H7 (cell line): ENCODE results near the gene TTC21A. TPM values are rescaled to one million over a fixed set of nuclear protein-coding genes. Genes with fewer than 3 reads are reported as not detected.

Source experiments
- DNase-seq: peaks from one replicate; pipeline ENCODE4 v3.0.0; 2012
- H3K27me3 ChIP-seq: 2 replicates; pipeline ENCODE4 v1.6.0; 2011; ENCODE audit warnings: mild to moderate bottlenecking, low read length; ENCODE audit not compliant: control insufficient read depth, insufficient read depth
- H3K36me3 ChIP-seq: replicated peaks from 2 replicates; pipeline ENCODE4 v1.5.1; 2011; ENCODE audit warnings: low read length; ENCODE audit not compliant: control insufficient read depth, insufficient read depth
- H3K4me3 ChIP-seq: 2 replicates; pipeline ENCODE4 v1.5.1; 2011; ENCODE audit warnings: low read depth, mild to moderate bottlenecking, control low read depth, low read length, moderate library complexity; ENCODE audit not compliant: insufficient read depth
- total RNA-seq: library from RNA; depleted of rRNA; stranded (reverse); fragments of >200 nt; shearing (Covaris generic); gene quantifications from 2 replicates; pipeline ENCODE4 v1.2.3, GENCODE V29; 2014

TTC21A gene
- total RNA-seq, 1 experiment from 2014 or later, result 0.90 TPM

- peaks cover 26% of the 10 kb centered on the region for H3K36me3 ChIP-seq
- no peak overlapping the region for H3K4me3 ChIP-seq
- DNase-seq, result no peak
- H3K27me3 ChIP-seq, result no peaks in the 10 kb centered on the region
These were observed 16.6 kb upstream of the TTC21A start for GRCh38 chr3:39090922-39091321.

- DNase-seq, result no peak
- Histone ChIP-seq H3K4me3 (no peak overlapping the region), H3K27me3 (no peaks in the 10 kb centered on the region), H3K36me3 (peaks cover 31% of the 10 kb centered on the region)
These were observed 12.4 kb upstream of the TTC21A start for GRCh38 chr3:39094851-39095677.

- Histone ChIP-seq H3K36me3 (peaks cover 31% of the 10 kb centered on the region), H3K27me3 (no peaks in the 10 kb centered on the region), H3K4me3 (no peak overlapping the region)
- DNase-seq, result no peak
These were observed 11.7 kb upstream of the TTC21A start for GRCh38 chr3:39095778-39096177.

- Histone ChIP-seq H3K4me3 (no peak overlapping the region), H3K27me3 (no peaks in the 10 kb centered on the region), H3K36me3 (peaks cover 31% of the 10 kb centered on the region)
- DNase-seq, result peak; percentile 23
These were observed 10.7 kb upstream of the TTC21A start for GRCh38 chr3:39096775-39097174.

GRCh38 chr3:39097716-39098472 lies 9.6 kb upstream of the TTC21A start:
- no peak for DNase-seq
- H3K36me3 ChIP-seq, result peaks cover 28% of the 10 kb centered on the region

GRCh38 chr3:39098473-39099000 lies 8.9 kb upstream of the TTC21A start:
- no peak for DNase-seq
- Histone ChIP-seq H3K4me3 (no peak overlapping the region), H3K36me3 (peaks cover 28% of the 10 kb centered on the region), H3K27me3 (no peaks in the 10 kb centered on the region)

More at GRCh38 chr3:39097716-39098472, 9.6 kb upstream of the TTC21A start:
- Histone ChIP-seq H3K27me3 (no peaks in the 10 kb centered on the region), H3K4me3 (no peak overlapping the region)

GRCh38 chr3:39099242-39099641 lies 8.2 kb upstream of the TTC21A start:
- H3K27me3 ChIP-seq, result no peaks in the 10 kb centered on the region
- DNase-seq, result no peak
- H3K4me3 ChIP-seq, result no peak overlapping the region
- peaks cover 23% of the 10 kb centered on the region for H3K36me3 ChIP-seq

- peaks cover 20% of the 10 kb centered on the region for H3K36me3 ChIP-seq
- peak; percentile 10 for DNase-seq
- H3K27me3 ChIP-seq, result no peaks in the 10 kb centered on the region
- H3K4me3 ChIP-seq, result no peak overlapping the region
These were observed 7.6 kb upstream of the TTC21A start for GRCh38 chr3:39099738-39100499.

- peaks cover 20% of the 10 kb centered on the region for H3K36me3 ChIP-seq
- H3K27me3 ChIP-seq, result no peaks in the 10 kb centered on the region
- no peak for DNase-seq
- H3K4me3 ChIP-seq, result no peak overlapping the region
These were observed 7.0 kb upstream of the TTC21A start for GRCh38 chr3:39100500-39100886.

- DNase-seq, result peak; percentile 93
- Histone ChIP-seq H3K36me3 (peaks cover 20% of the 10 kb centered on the region), H3K4me3 (no peak overlapping the region)
These were observed 6.3 kb upstream of the TTC21A start for GRCh38 chr3:39101022-39101689.

GRCh38 chr3:39102504-39103323 lies 4.8 kb upstream of the TTC21A start:
- peak; percentile 26 for DNase-seq

More at GRCh38 chr3:39101022-39101689, 6.3 kb upstream of the TTC21A start:
- H3K27me3 ChIP-seq, result no peaks in the 10 kb centered on the region

GRCh38 chr3:39103324-39103693 lies 4.2 kb upstream of the TTC21A start:
- H3K27me3 ChIP-seq, result no peaks in the 10 kb centered on the region; the same call in 1 of the 2 replicates
- peaks cover 10% of the 10 kb centered on the region for H3K36me3 ChIP-seq
- no peak overlapping the region for H3K4me3 ChIP-seq
- peak; percentile 80 for DNase-seq

More at GRCh38 chr3:39102504-39103323, 4.8 kb upstream of the TTC21A start:
- Histone ChIP-seq H3K4me3 (no peak overlapping the region), H3K27me3 (no peaks in the 10 kb centered on the region; the same call in 1 of the 2 replicates), H3K36me3 (peaks cover 14% of the 10 kb centered on the region)
